ENCODE data around the gene WLS.
"Not testable (repeated sequence)": the region's sequence is repeated elsewhere in the genome, so short reads cannot be mapped to it uniquely, and the experiment has no call there.

Gene WLS

DNA sequence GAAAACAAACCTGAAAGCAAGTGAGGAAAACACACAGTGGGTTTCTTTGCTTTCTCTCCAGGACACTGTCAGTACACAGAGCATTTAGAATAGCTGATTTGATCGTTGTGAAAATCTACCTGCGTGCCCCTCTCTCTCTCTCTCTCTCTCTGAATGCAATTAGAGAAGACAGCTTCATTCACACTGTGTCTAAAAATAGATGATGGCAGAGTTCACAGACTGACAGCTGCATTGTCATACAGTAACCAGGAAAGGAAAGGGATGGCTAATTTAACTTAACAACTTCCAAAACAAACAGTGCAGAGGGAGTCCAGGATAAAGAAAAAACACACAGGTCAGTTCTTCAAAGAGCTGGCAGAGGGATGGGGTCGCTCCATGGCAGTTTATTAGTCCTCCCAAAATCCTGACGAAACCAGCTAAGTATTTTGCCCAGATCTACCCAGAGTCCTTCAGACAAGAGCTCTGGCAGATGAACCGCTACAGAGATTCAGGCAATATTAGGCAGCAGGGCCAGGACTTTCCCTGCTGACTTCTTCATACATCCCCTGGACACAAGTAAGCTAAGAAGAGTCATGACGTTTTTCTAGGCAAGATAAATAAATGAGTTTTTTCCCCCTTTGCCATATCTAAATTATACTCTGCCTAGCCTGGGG, 58.9 kb downstream of the WLS start:
- no peaks in the 10 kb centered on the region for H3K4me1 Mint-ChIP-seq (ENCODE audit: low read depth)
- H3K27me3 Mint-ChIP-seq = no peaks in the 10 kb centered on the region
- DNase-seq = no peak
- no peak overlapping the region for H3K27ac Mint-ChIP-seq
- no peaks in the 10 kb centered on the region for H3K36me3 Mint-ChIP-seq (ENCODE audit: low read depth)
- H3K4me3 Mint-ChIP-seq = no peak overlapping the region
- no peaks in the 10 kb centered on the region for H3K9me3 Mint-ChIP-seq

DNA sequence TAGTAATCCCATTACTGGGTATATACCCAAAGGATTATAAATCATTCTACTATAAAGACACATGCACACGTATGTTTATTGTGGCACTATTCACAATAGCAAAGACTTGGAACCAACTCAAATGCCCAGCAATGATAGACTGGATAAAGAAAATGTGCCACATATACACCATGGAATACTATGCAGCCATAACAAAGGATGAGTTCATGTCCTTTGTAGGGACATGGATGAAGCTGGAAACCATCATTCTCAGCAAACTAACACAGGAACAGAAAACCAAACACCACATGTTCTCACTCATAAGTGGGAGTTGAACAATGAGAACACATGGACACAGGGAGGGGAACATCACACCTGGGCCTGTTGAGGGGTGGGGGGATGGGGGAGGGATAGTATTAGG, 60.5 kb downstream of the WLS start:
- not testable (repeated sequence) for H3K9me3 Mint-ChIP-seq; H3K27ac Mint-ChIP-seq; H3K36me3 Mint-ChIP-seq (ENCODE audit: low read depth); H3K4me1 Mint-ChIP-seq (ENCODE audit: low read depth); H3K4me3 Mint-ChIP-seq; H3K27me3 Mint-ChIP-seq; DNase-seq

DNA sequence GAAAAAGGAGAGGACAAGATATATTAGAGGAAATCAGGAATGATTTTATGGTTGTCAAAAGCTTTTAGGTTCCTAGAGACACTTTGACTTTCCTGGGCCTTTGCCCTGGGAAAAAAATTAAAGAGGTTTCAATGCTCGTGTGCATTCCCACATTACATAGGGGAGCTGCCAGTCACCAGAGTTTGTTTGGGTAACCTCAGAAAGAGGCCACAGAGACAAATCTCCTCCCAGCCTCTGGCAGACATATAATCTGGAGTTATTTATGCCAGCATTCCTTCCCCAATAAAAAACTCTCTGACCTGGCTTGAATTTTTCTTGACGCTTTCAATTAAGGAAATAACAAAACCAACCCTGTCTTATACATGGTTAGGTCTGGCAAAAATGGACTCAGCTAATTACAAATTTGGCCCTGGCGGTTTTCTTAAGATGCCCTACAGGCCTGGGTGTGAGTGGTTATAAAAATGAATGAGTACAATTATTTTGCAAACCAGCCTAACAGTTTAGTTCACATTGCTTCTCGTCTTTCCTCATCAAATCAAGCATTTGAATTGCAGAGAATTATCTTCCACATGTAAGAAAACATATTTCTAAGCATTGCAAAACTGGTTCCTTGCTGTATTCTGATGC, 63.7 kb downstream of the WLS start:
- H3K4me3 Mint-ChIP-seq = no peak overlapping the region
- no peak for DNase-seq
- H3K27me3 Mint-ChIP-seq = no peaks in the 10 kb centered on the region
- no peaks in the 10 kb centered on the region for H3K4me1 Mint-ChIP-seq (ENCODE audit: low read depth)
- no peak overlapping the region for H3K27ac Mint-ChIP-seq
- no peaks in the 10 kb centered on the region for H3K9me3 Mint-ChIP-seq
- no peaks in the 10 kb centered on the region for H3K36me3 Mint-ChIP-seq (ENCODE audit: low read depth)

DNA sequence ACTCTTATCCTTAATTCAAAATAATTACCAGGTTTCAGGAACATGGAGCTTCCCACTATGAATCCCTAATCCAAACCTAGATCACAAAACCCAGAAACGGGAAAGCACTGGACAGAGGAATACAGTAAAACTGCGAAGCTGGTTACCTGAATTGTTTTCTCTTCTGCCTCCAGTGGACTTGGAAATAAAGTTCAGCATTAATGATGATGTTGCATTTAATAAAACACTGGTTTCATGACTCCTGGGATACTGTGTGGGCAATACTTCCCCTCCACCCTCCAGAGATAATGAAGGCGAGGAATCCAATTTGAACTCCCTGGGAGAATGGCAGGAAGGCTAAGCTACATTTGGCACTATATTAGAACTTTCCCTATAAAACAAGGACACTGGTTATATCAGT, 65.1 kb downstream of the WLS start:
- H3K4me3 Mint-ChIP-seq = no peak overlapping the region
- no peaks in the 10 kb centered on the region for H3K9me3 Mint-ChIP-seq
- no peaks in the 10 kb centered on the region for H3K27me3 Mint-ChIP-seq
- H3K4me1 Mint-ChIP-seq (ENCODE audit: low read depth) = no peaks in the 10 kb centered on the region
- no peak for DNase-seq
- no peaks in the 10 kb centered on the region for H3K36me3 Mint-ChIP-seq (ENCODE audit: low read depth)
- no peak overlapping the region for H3K27ac Mint-ChIP-seq

DNA sequence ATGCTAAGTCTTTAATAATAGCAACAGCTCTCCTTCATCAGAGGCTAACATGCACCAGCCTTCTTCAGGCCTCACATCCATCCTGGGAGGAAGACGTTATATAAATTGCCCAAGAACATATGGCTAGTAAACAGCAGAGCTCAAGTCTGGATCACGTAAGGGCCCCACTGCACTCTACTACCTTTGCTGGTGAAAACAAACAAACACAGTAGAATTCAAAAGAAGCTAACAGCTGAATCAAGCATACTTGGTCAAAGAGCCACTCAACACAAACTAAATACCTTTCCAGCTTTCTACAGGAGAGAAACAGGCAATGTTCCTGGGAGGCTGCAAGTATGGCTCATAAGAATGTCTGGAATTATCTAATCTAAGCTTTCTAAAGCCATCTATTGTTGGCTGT, 66.0 kb downstream of the WLS start:
- Mint-ChIP-seq H3K4me1 (ENCODE audit: low read depth) (no peaks in the 10 kb centered on the region), H3K27ac (no peak overlapping the region), H3K36me3 (ENCODE audit: low read depth) (no peaks in the 10 kb centered on the region), H3K27me3 (no peaks in the 10 kb centered on the region), H3K4me3 (no peak overlapping the region), H3K9me3 (no peaks in the 10 kb centered on the region)
- DNase-seq = no peak

DNA sequence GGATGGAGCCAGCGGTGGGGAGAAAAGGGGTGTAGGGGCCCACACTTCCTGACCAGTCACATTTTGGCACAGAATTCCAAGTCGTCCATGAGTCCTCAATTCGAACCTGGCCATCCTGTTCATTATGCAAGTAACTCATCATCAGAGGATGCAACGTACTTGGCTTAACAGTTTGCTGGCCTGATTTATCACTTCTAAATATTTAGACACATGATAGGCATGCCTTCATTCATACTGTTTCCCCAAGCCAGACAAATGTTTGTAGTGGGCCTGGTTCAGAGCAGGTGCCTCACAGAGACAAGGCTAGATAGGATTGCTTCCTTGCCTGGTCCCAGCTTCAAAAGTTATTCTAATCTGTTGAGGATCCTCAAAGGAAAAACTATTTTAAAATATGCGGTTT, 66.7 kb downstream of the WLS start:
- no peak for DNase-seq
- H3K9me3 Mint-ChIP-seq = no peaks in the 10 kb centered on the region
- H3K36me3 Mint-ChIP-seq (ENCODE audit: low read depth) = no peaks in the 10 kb centered on the region
- H3K27me3 Mint-ChIP-seq = no peaks in the 10 kb centered on the region
- no peaks in the 10 kb centered on the region for H3K4me1 Mint-ChIP-seq (ENCODE audit: low read depth)
- H3K27ac Mint-ChIP-seq = no peak overlapping the region
- no peak overlapping the region for H3K4me3 Mint-ChIP-seq

DNA sequence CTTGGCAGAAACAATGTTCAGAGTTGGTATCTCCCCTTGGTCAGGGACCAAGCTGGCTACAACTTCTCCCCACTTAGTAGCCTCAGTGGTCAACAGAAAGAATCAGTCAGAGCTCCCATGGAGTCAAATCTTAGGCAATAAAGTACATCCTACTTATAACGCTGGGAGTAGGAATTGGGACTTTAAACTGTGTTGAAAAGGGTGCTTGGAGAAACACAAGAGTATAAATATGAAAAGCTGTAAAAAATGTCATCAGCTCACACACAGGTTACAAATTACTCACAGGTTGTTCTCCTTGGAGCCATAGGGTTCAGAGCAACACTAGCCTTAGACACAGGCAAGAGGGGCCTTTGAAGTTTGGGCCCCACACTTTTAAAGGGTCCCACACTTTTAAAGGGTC, 67.4 kb downstream of the WLS start:
- Mint-ChIP-seq H3K4me1 (ENCODE audit: low read depth) (no peaks in the 10 kb centered on the region), H3K4me3 (no peak overlapping the region), H3K27me3 (no peaks in the 10 kb centered on the region), H3K36me3 (ENCODE audit: low read depth) (no peaks in the 10 kb centered on the region), H3K9me3 (no peaks in the 10 kb centered on the region), H3K27ac (no peak overlapping the region)
- no peak for DNase-seq

DNA sequence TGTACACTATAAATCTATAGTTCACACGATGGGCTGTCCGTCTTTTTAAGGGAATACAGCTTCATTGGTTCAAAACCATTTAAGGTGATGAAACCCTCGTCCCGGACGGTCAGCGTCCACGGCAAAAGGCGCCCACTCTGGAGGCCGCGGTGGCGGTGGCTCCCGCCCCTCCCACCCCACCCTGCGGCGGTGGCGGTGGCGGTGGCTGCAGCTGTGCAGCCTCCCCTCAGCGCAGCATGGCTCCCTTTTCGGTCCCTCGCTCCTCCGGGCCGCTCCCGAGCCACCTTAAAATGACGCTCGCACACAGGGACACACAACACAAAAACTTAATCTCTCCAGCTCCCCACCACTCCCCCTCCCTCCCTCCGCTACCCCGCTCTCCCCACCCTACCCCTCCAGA, 69.1 kb downstream of the WLS start:
- no peak overlapping the region for H3K4me3 Mint-ChIP-seq
- H3K27me3 Mint-ChIP-seq = no peaks in the 10 kb centered on the region
- DNase-seq = no peak
- no peaks in the 10 kb centered on the region for H3K4me1 Mint-ChIP-seq (ENCODE audit: low read depth)
- no peaks in the 10 kb centered on the region for H3K9me3 Mint-ChIP-seq
- H3K27ac Mint-ChIP-seq = no peak overlapping the region
- no peaks in the 10 kb centered on the region for H3K36me3 Mint-ChIP-seq (ENCODE audit: low read depth)

DNA sequence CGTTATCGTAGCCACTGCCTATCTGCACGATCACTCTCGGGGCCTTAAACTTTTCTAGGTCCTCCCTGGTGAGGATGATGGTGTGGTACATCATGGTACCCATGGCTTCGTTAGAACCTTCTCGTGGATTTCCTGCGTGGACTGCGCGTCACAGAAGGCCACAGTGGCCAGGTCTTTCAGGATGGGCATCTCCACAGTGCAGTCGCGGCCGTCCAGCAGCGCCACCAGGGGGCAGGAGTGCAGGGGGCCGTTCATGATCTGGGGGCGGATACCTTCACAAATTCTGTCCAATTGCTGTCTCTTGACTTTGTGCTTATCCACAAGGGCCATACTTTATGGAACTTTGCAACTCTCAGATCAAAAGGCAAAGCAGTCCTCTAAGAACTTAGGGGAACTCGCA, 69.6 kb downstream of the WLS start:
- Mint-ChIP-seq H3K36me3 (ENCODE audit: low read depth) (no peaks in the 10 kb centered on the region), H3K27me3 (no peaks in the 10 kb centered on the region), H3K4me1 (ENCODE audit: low read depth) (no peaks in the 10 kb centered on the region), H3K27ac (no peak overlapping the region), H3K9me3 (no peaks in the 10 kb centered on the region), H3K4me3 (no peak overlapping the region)
- no peak for DNase-seq

DNA sequence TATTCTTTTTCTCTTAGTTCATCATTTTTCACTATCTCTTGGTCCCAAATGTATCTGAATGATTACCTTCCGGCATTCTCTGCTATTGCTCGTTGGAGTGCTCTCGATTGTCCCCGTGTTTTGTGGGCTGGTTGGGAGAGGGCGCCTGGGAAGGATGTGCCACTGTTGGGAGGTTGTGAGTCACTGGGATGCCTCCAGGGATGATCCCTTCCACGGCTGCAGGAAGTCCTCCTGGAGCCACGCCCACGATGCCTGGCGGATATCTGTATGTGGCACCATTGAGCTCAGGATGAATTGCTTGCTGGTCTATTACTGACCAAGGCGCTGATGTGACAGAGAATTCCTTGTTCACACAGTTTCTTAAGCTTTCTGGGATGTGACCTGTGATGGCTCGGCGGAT, 70.7 kb downstream of the WLS start:
- H3K4me3 Mint-ChIP-seq; H3K27ac Mint-ChIP-seq; H3K9me3 Mint-ChIP-seq; DNase-seq; H3K27me3 Mint-ChIP-seq; H3K36me3 Mint-ChIP-seq (ENCODE audit: low read depth); H3K4me1 Mint-ChIP-seq (ENCODE audit: low read depth): not testable (repeated sequence)

DNA sequence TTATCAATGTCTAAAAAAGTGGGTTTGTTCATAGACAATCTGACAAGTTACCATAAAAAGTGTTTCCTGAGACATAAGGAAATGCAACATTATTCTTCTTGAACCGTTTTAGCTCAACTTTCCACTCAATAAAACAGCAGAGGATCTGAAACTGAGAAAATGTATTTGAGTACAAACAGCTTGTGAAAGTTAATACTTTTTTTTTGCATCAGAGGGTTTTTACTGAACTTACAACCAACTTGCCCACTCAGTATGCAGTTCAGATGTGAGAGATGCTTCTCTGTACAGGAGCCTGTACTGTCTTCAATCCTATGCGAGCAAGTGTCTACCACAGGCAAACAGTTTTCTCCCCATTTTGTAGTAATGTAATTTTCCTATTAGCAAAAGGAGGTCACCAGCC, 71.4 kb downstream of the WLS start:
- not testable (repeated sequence) for H3K27me3 Mint-ChIP-seq, H3K9me3 Mint-ChIP-seq

DNA sequence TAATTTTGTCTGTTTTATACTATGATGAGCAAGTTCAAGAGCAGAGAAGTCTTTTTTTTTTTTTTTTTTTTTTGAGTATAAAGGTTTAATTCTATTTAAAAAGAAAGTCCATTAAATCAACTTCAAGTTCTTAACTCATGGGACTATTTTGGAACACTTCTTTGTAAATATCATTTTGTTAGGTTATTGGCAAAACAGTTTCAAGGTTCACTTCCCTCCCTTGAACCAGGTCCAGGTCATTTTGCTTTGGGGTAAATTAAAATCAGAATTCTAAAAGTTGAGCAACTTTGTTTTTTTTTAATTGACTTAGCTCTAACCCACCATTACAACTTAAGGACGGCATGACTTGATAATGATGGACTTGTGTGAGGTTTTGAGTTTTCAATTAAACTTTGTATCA, 72.3 kb downstream of the WLS start:
- Mint-ChIP-seq H3K9me3 (no peaks in the 10 kb centered on the region), H3K27ac (no peak overlapping the region), H3K27me3 (no peaks in the 10 kb centered on the region), H3K36me3 (ENCODE audit: low read depth) (no peaks in the 10 kb centered on the region), H3K4me1 (ENCODE audit: low read depth) (no peaks in the 10 kb centered on the region), H3K4me3 (no peak overlapping the region)
- DNase-seq = no peak

More for the DNA sequence above, 71.4 kb downstream of the WLS start:
- H3K4me3 Mint-ChIP-seq; DNase-seq; H3K27ac Mint-ChIP-seq; H3K4me1 Mint-ChIP-seq (ENCODE audit: low read depth); H3K36me3 Mint-ChIP-seq (ENCODE audit: low read depth): not testable (repeated sequence)

DNA sequence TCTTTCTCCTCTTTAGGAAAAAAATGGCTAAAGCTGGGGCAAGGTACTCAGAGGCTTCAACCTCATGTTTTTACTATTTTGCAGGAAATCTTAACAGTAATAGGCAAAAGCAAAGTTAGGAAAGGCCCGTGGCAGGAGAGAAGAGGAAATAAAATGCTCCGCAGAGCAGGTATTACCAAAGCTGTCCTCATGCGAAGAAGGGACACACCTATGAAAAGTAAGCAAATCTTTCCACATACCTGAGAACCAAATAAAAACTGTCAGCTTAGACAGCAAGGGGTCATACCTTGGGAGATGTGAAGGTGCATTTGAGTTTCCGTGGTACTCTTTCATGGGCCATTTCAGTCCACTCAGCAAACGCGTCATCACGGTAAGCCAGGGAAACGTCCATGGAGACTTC, 73.5 kb downstream of the WLS start:
- Mint-ChIP-seq H3K9me3 (no peaks in the 10 kb centered on the region), H3K27me3 (no peaks in the 10 kb centered on the region), H3K27ac (no peak overlapping the region), H3K4me1 (ENCODE audit: low read depth) (no peaks in the 10 kb centered on the region), H3K36me3 (ENCODE audit: low read depth) (no peaks in the 10 kb centered on the region), H3K4me3 (no peak overlapping the region)
- DNase-seq = no peak

DNA sequence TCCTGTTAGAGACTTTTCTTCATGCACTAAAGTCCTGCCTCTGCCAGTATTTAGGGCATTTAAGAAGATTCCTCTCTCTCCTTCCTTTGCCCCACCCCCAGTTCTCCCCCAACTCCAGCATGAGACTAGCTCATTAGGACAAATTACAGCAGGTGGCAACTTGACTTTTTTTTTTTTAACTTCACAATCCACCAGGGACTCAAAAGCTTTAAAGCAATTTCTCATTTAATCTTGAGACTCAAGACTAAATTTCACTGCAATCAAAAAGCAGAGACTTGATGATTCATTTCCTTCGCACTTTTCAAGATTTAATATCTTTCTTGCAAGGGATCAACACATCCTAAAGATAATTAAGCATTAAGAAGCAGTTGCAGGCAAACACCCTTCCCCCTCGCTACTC, 74.9 kb downstream of the WLS start:
- no peaks in the 10 kb centered on the region for H3K36me3 Mint-ChIP-seq (ENCODE audit: low read depth)
- no peak overlapping the region for H3K27ac Mint-ChIP-seq
- no peaks in the 10 kb centered on the region for H3K9me3 Mint-ChIP-seq
- no peak overlapping the region for H3K4me3 Mint-ChIP-seq
- H3K27me3 Mint-ChIP-seq = no peaks in the 10 kb centered on the region
- DNase-seq = no peak
- no peaks in the 10 kb centered on the region for H3K4me1 Mint-ChIP-seq (ENCODE audit: low read depth)

DNA sequence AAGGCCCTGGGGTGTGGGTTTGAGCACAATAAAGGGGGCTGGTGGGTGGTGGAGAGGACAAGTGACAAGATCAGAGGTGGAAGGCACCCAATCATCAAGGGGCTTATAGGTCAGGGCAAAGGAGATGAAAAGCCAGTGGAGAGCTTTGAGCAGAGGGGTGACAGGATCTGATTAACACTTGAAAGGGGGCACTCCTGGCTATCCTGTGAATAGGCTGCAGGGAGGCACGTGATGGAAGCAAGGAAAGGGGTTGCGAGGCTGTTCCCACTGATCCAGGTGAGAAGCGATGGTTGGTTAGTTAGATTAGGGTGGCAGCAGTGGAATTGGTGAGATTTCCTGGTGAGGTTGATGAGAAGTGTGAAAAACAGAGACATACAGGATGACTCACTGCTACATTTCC, 80.6 kb downstream of the WLS start:
- no peaks in the 10 kb centered on the region for H3K4me1 Mint-ChIP-seq (ENCODE audit: low read depth)
- no peak for DNase-seq
- H3K36me3 Mint-ChIP-seq (ENCODE audit: low read depth) = no peaks in the 10 kb centered on the region
- no peak overlapping the region for H3K4me3 Mint-ChIP-seq
- H3K27me3 Mint-ChIP-seq = no peaks in the 10 kb centered on the region
- H3K27ac Mint-ChIP-seq = no peak overlapping the region
- H3K9me3 Mint-ChIP-seq = no peaks in the 10 kb centered on the region

DNA sequence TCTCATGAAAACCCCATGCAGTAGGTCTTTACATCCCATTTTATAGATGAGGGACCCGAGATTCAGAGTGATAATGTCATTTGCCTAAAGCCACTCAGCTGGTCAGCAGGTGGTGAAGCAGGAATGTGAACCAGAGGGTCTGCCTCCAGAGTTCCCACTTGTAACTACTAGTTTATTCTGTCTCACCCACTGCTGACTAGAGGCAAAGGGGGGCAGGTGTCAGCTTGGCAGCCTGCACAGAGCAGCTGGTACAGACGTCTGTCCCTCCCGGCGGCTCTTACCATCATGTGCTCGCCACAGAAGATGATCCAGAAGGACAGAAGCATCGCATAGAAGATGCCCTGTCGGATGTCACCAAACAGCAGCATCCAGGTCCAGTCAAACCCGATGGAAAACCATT, 82.4 kb downstream of the WLS start:
- DNase-seq = no peak
- Mint-ChIP-seq H3K9me3 (no peaks in the 10 kb centered on the region), H3K4me3 (no peak overlapping the region), H3K27me3 (no peaks in the 10 kb centered on the region), H3K27ac (no peak overlapping the region), H3K36me3 (ENCODE audit: low read depth) (no peaks in the 10 kb centered on the region), H3K4me1 (ENCODE audit: low read depth) (no peaks in the 10 kb centered on the region)

Data from activated T-cell treated with anti-CD3 and anti-CD28 coated beads, Interleukin-2, amount 50 U/mL, for 24 hours (primary cell).